MM.1S (cell line): ENCODE measurements around the gene ENC1.

Experiments
- DNase-seq: peaks from one replicate; pipeline ENCODE4 v3.0.0-alpha.2; 2015
- H2AFZ ChIP-seq: fragments of 300-600 bp; sonication (generic); 2 replicates; pipeline ENCODE4 v1.6.0; 2016; ENCODE audit warnings: antibody characterized with exemption, low read length
- H3F3A ChIP-seq: fragments of 300-600 bp; sonication (generic); 2 replicates; pipeline ENCODE4 v1.6.1; 2016; ENCODE audit warnings: mild to moderate bottlenecking, antibody characterized with exemption, low read length, moderate library complexity, mixed read lengths; ENCODE audit not compliant: insufficient read depth
- H3K27ac ChIP-seq: fragments of 300-600 bp; sonication (generic); 2 replicates; pipeline ENCODE4 v1.5.1; 2016; ENCODE audit warnings: mild to moderate bottlenecking, low read length
- H3K27me3 ChIP-seq: fragments of 300-600 bp; sonication (generic); replicated peaks from 2 replicates; pipeline ENCODE4 v1.6.0; 2016; ENCODE audit warnings: low read length; ENCODE audit not compliant: insufficient read depth
- H3K36me3 ChIP-seq: fragments of 300-600 bp; sonication (generic); replicated peaks from 2 replicates; pipeline ENCODE4 v1.6.1; 2016; ENCODE audit warnings: mild to moderate bottlenecking, low read length, mixed read lengths; ENCODE audit not compliant: insufficient read depth
- H3K4me1 ChIP-seq: fragments of 300-600 bp; sonication (generic); 2 replicates; pipeline ENCODE4 v1.6.1; 2016; ENCODE audit warnings: low read length, mixed read lengths
- H3K4me2 ChIP-seq: fragments of 300-600 bp; sonication (generic); 2 replicates; pipeline ENCODE4 v1.6.0; 2016; ENCODE audit warnings: low read depth, low read length
- H3K4me3 ChIP-seq: fragments of 300-600 bp; sonication (generic); 2 replicates; pipeline ENCODE4 v1.5.1; 2016; ENCODE audit warnings: low read length, mixed read lengths
- H3K79me2 ChIP-seq: fragments of 300-600 bp; sonication (generic); 2 replicates; pipeline ENCODE4 v1.6.1; 2016; ENCODE audit warnings: mixed run types, low read length, mixed read lengths
- H3K9ac ChIP-seq: fragments of 300-600 bp; sonication (generic); 2 replicates; pipeline ENCODE4 v1.6.1; 2016; ENCODE audit warnings: low read length, mixed read lengths
- H3K9me2 ChIP-seq: fragments of 300-600 bp; sonication (generic); replicated peaks from 2 replicates; pipeline ENCODE4 v1.6.1; 2016; ENCODE audit warnings: mild to moderate bottlenecking, low read length, mixed read lengths; ENCODE audit not compliant: insufficient read depth
- H3K9me3 ChIP-seq: fragments of 300-600 bp; sonication (generic); replicated peaks from 2 replicates; pipeline ENCODE4 v1.6.1; 2016; ENCODE audit warnings: mild to moderate bottlenecking, low read length, mixed read lengths; ENCODE audit not compliant: insufficient read depth
- H4K20me1 ChIP-seq: fragments of 300-600 bp; sonication (generic); 2 replicates; pipeline ENCODE4 v1.6.1; 2016; ENCODE audit warnings: mild to moderate bottlenecking, low read length, moderate library complexity, mixed read lengths; ENCODE audit not compliant: insufficient read depth
- CTCF ChIP-seq: fragments of 300-600 bp; sonication (generic); IDR thresholded peaks from 2 replicates; pipeline ENCODE4 v1.5.1; 2016; ENCODE audit warnings: antibody characterized with exemption, low read length, mixed read lengths
- EZH2 ChIP-seq: fragments of 300-600 bp; sonication (generic); optimal IDR thresholded peaks from 2 replicates; pipeline ENCODE3; 2017; ENCODE audit warnings: low read depth, mild to moderate bottlenecking, antibody characterized with exemption, low read length, mixed read lengths
- EZH2phosphoT487 ChIP-seq: fragments of 300-600 bp; sonication (generic); IDR thresholded peaks from 2 replicates; pipeline ENCODE4 v1.6.1; 2018; ENCODE audit warnings: antibody characterized with exemption, low read length

ENC1 gene

GRCh38 chr5:74629326-74629725, 11.2 kb downstream of the ENC1 start:
- Histone ChIP-seq H3K27ac (no peak overlapping the region), H3K9me2 (no peaks in the 10 kb centered on the region), H3K27me3 (no peaks in the 10 kb centered on the region), H3K4me1 (no peaks in the 10 kb centered on the region), H3K36me3 (no peaks in the 10 kb centered on the region), H3F3A (no peaks in the 10 kb centered on the region), H3K9ac (no peak overlapping the region), H3K79me2 (no peaks in the 10 kb centered on the region), H3K4me3 (no peak overlapping the region), H2AFZ (no peak overlapping the region), H3K4me2 (no peak overlapping the region), H4K20me1 (no peaks in the 10 kb centered on the region), H3K9me3 (no peaks in the 10 kb centered on the region)
- TF ChIP-seq CTCF = no peak
- TF ChIP-seq EZH2 = no peak
- no peak for TF ChIP-seq EZH2phosphoT487
- no peak for DNase-seq

DNA sequence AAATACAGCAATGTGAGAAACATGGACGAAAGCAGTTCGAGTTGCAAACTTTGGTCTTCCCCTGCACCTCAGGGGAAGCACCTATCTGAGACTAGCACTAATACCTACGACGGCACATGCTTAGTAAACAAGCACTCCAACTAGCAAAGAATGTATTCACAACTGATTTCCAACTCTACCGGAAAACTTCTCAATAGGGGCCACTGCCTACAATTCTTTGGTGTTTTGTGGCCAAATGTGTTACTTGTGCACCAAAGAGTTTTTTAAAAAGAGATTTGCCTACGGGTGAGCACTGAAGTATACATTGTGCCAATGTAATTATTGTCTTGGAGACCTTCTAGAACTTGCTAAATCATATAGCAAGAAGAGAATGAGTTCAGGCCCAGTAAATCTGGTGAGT, 12.2 kb downstream of the ENC1 start:
- H3K36me3 ChIP-seq = no peaks in the 10 kb centered on the region
- no peaks in the 10 kb centered on the region for H3K9me2 ChIP-seq
- H3K4me2 ChIP-seq = no peak overlapping the region

DNA sequence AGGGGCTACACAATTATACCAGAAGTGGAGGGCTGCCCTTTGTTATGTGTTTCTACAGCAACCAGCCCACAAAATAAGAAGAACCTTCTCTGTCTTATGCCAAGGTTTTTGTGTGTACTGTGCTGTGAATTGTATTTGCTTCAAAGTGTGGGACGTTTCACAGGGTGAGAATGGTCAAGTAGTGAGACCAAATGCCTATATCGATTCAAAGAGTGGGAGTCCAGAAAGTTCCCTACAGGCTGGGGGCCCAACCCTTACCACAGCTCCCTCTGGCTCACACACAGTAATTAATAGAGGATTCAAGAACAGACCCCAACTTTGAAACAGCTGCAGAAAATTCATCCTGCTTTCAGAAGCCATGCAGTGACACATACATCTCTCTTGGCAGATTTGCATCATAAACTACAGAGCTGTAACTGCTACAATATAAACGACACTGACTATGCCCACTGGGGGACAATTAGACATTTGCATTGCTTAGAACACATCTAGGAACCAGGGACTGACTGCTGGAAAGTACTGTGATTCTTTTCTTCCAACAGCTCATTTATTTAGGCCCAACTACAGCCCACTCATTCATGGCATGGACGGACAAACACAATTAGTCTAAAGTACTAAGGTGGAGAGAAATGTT, 12.8 kb downstream of the ENC1 start:
- H3K4me1 ChIP-seq = no peaks in the 10 kb centered on the region
- no peak for DNase-seq
- H3K27ac ChIP-seq = no peak overlapping the region
- no peaks in the 10 kb centered on the region for H3K36me3 ChIP-seq
- no peaks in the 10 kb centered on the region for H3K27me3 ChIP-seq
- no peaks in the 10 kb centered on the region for H3K9me2 ChIP-seq
- TF ChIP-seq CTCF (no peak), EZH2 (no peak), EZH2phosphoT487 (no peak)
- no peak overlapping the region for H2AFZ ChIP-seq
- no peaks in the 10 kb centered on the region for H3K79me2 ChIP-seq
- no peak overlapping the region for H3K4me3 ChIP-seq
- H3F3A ChIP-seq = no peaks in the 10 kb centered on the region
- H3K9ac ChIP-seq = no peak overlapping the region
- no peak overlapping the region for H3K4me2 ChIP-seq
- H4K20me1 ChIP-seq = no peaks in the 10 kb centered on the region
- H3K9me3 ChIP-seq = no peaks in the 10 kb centered on the region

More for the DNA sequence above, 12.2 kb downstream of the ENC1 start:
- no peak overlapping the region for H3K9ac ChIP-seq
- no peaks in the 10 kb centered on the region for H3K4me1 ChIP-seq
- H3K79me2 ChIP-seq = no peaks in the 10 kb centered on the region
- no peak for TF ChIP-seq CTCF
- TF ChIP-seq EZH2 = no peak
- TF ChIP-seq EZH2phosphoT487 = no peak
- no peaks in the 10 kb centered on the region for H3K27me3 ChIP-seq
- H4K20me1 ChIP-seq = no peaks in the 10 kb centered on the region
- H3K9me3 ChIP-seq = no peaks in the 10 kb centered on the region
- H2AFZ ChIP-seq = no peak overlapping the region
- no peak overlapping the region for H3K27ac ChIP-seq
- no peak for DNase-seq
- no peaks in the 10 kb centered on the region for H3F3A ChIP-seq
- no peak overlapping the region for H3K4me3 ChIP-seq
